Measurements from ENCODE around the gene EXT2. TPM values are rescaled to one million over a fixed set of nuclear protein-coding genes. Genes with fewer than 3 reads are reported as not detected.

The EXT2 gene
- total RNA-seq, 1 experiment from 2014 or later, result 77.0 TPM

GRCh38 chr11:44097821-44098220 is 2.3 kb downstream of the EXT2 start:
- peak; percentile 64 for DNase-seq
- Histone ChIP-seq H4K20me1 (ENCODE audit: low read length) (peaks cover 10% of the 10 kb centered on the region; the same call in 1 of the 2 replicates), H3K27me3 (ENCODE audit: low read length) (no peaks in the 10 kb centered on the region), H3K4me1 (ENCODE audit: insufficient read depth, low read length) (peaks cover 16% of the 10 kb centered on the region), H3K9ac (ENCODE audit: low read length) (no peak overlapping the region), H3K9me2 (replicated peaks; ENCODE audit: low read length) (no peaks in the 10 kb centered on the region), H3K79me2 (ENCODE audit: low read length) (peaks cover 60% of the 10 kb centered on the region), H3K4me3 (ENCODE audit: low read length) (no peak overlapping the region), H3K27ac (ENCODE audit: low read length) (no peak overlapping the region), H3K36me3 (ENCODE audit: low read depth, low read length) (no peaks in the 10 kb centered on the region), H3K4me2 (ENCODE audit: low read length) (peak overlapping the region; percentile 44; the same call in 1 of the 2 replicates), H3F3A (ENCODE audit: low read length, unreplicated experiment) (no peaks in the 10 kb centered on the region), H2AFZ (ENCODE audit: low read length) (no peak overlapping the region), H3K9me3 (ENCODE audit: low read length) (no peaks in the 10 kb centered on the region)
- intact Hi-C loops (cut with micrococcal nuclease), result no loop called here
- no TSS peak for BruUV-seq (replicated peaks)
- POLR2A ChIA-PET (ENCODE audit: unreplicated experiment), result no interaction called here
- CTCF ChIA-PET, result no interaction called here
- no peak for TF ChIP-seq EZH2phosphoT487 (IDR thresholded peaks at IDR 0.05; ENCODE audit: borderline replicate concordance, low read length)
- no peak for TF ChIP-seq CTCF (conservative IDR thresholded peaks at IDR 0.05; ENCODE audit: low read depth, low read length)
- TF ChIP-seq EZH2 (IDR thresholded peaks at IDR 0.05; ENCODE audit: low read length, unreplicated experiment), result no peak
- ATAC-seq, result no peak

GRCh38 chr11:44101098-44101497 is 5.6 kb downstream of the EXT2 start:
- Histone ChIP-seq H3K79me2 (ENCODE audit: low read length) (peaks cover 64% of the 10 kb centered on the region), H3K36me3 (ENCODE audit: low read depth, low read length) (no peaks in the 10 kb centered on the region), H3K4me1 (ENCODE audit: insufficient read depth, low read length) (peaks cover 16% of the 10 kb centered on the region), H3K9me2 (replicated peaks; ENCODE audit: low read length) (no peaks in the 10 kb centered on the region), H3F3A (ENCODE audit: low read length, unreplicated experiment) (no peaks in the 10 kb centered on the region), H3K4me3 (ENCODE audit: low read length) (no peak overlapping the region), H3K9me3 (ENCODE audit: low read length) (no peaks in the 10 kb centered on the region), H3K27ac (ENCODE audit: low read length) (no peak overlapping the region), H2AFZ (ENCODE audit: low read length) (no peak overlapping the region), H3K27me3 (ENCODE audit: low read length) (no peaks in the 10 kb centered on the region), H3K4me2 (ENCODE audit: low read length) (no peak overlapping the region), H3K9ac (ENCODE audit: low read length) (no peak overlapping the region), H4K20me1 (ENCODE audit: low read length) (peaks cover 10% of the 10 kb centered on the region; the same call in 1 of the 2 replicates)
- intact Hi-C loops (cut with micrococcal nuclease), result no loop called here
- DNase-seq, result no peak
- POLR2A ChIA-PET (ENCODE audit: unreplicated experiment), result no interaction called here
- no peak for ATAC-seq
- BruUV-seq (replicated peaks), result no TSS peak
- TF ChIP-seq EZH2 (IDR thresholded peaks at IDR 0.05; ENCODE audit: low read length, unreplicated experiment), result no peak
- no peak for TF ChIP-seq EZH2phosphoT487 (IDR thresholded peaks at IDR 0.05; ENCODE audit: borderline replicate concordance, low read length)
- TF ChIP-seq CTCF (conservative IDR thresholded peaks at IDR 0.05; ENCODE audit: low read depth, low read length), result no peak
- CTCF ChIA-PET, result no interaction called here

GRCh38 chr11:44104481-44105294 is 9.2 kb downstream of the EXT2 start:
- ChIA-PET POLR2A (ENCODE audit: unreplicated experiment) (no interaction called here), CTCF (interaction anchor here (0.6 kb wide), 1 partner anchor 132 kb away, joined by 3 read pairs; no protein-coding TSS in a partner anchor)
- BruUV-seq (replicated peaks), result no TSS peak
- H3K27me3 ChIP-seq (ENCODE audit: low read length), result no peaks in the 10 kb centered on the region
- no peaks in the 10 kb centered on the region for H3K9me3 ChIP-seq (ENCODE audit: low read length)
- H3K4me3 ChIP-seq (ENCODE audit: low read length), result no peak overlapping the region
- ATAC-seq (no peak), DNase-seq (peak; percentile 4)
- H3K79me2 ChIP-seq (ENCODE audit: low read length), result peaks cover 37% of the 10 kb centered on the region
- no peak overlapping the region for H3K4me2 ChIP-seq (ENCODE audit: low read length)
- no peak overlapping the region for H3K27ac ChIP-seq (ENCODE audit: low read length)
- no peaks in the 10 kb centered on the region for H3K9me2 ChIP-seq (replicated peaks; ENCODE audit: low read length)
- no peaks in the 10 kb centered on the region for H4K20me1 ChIP-seq (ENCODE audit: low read length)
- no peak overlapping the region for H2AFZ ChIP-seq (ENCODE audit: low read length)
- intact Hi-C loops (cut with micrococcal nuclease), result no loop called here
- TF ChIP-seq EZH2phosphoT487 (IDR thresholded peaks at IDR 0.05; ENCODE audit: borderline replicate concordance, low read length), result no peak
- TF ChIP-seq CTCF (conservative IDR thresholded peaks at IDR 0.05; ENCODE audit: low read depth, low read length), result peak; percentile 32; the same call in 1 of the 2 replicates
- no peaks in the 10 kb centered on the region; the same call in 1 of the 2 replicates for H3K36me3 ChIP-seq (ENCODE audit: low read depth, low read length)
- H3F3A ChIP-seq (ENCODE audit: low read length, unreplicated experiment), result no peaks in the 10 kb centered on the region
- no peaks in the 10 kb centered on the region for H3K4me1 ChIP-seq (ENCODE audit: insufficient read depth, low read length)
- no peak overlapping the region for H3K9ac ChIP-seq (ENCODE audit: low read length)
